Thymus (tissue), 11 donors: ENCODE measurements around the gene PTAR1. TPM values are rescaled to one million over a fixed set of nuclear protein-coding genes. Genes with fewer than 3 reads are reported as not detected.
A peak's percentile ranks its signal among the peaks of the same experiment; 100 is the strongest.
"Not testable (repeated sequence)": the region's sequence is repeated elsewhere in the genome, so short reads cannot be mapped to it uniquely, and the experiment has no call there.

Experiments
- DNase-seq, 9 donors: peaks; one replicate each; pipeline ENCODE4 v3.0.0-alpha.2; 2013; ENCODE audit warnings: low spot score in 9 of 9, low read depth in 6 of 9, missing footprints in 1 of 9
- H3K27ac ChIP-seq, 2 donors: one replicate each; pipeline ENCODE4 v1.5.1; 2013; ENCODE audit warnings: control low read depth in 1 of 2, low read depth in 1 of 2, low read length in 1 of 2, mild to moderate bottlenecking in 1 of 2, moderate library complexity in 1 of 2
- H3K27me3 ChIP-seq, 2 donors: one replicate each; pipeline ENCODE4 v1.5.1; 2013; ENCODE audit warnings: low read length in 1 of 2; ENCODE audit not compliant: control insufficient read depth in 2 of 2, insufficient read depth in 1 of 2
- H3K36me3 ChIP-seq, 2 donors: one replicate each; pipeline ENCODE4 v1.5.1; 2013; ENCODE audit warnings: low read length in 1 of 2, mild to moderate bottlenecking in 1 of 2, moderate library complexity in 1 of 2; ENCODE audit not compliant: control insufficient read depth in 2 of 2, insufficient read depth in 2 of 2
- H3K4me1 ChIP-seq, 2 donors: one replicate each; pipeline ENCODE4 v1.5.1; 2013; ENCODE audit warnings: low read length in 2 of 2; ENCODE audit not compliant: control insufficient read depth in 2 of 2, insufficient read depth in 2 of 2
- H3K4me3 ChIP-seq, 2 donors: one replicate each; pipeline ENCODE4 v1.5.1; 2013; ENCODE audit warnings: low read length in 2 of 2, control low read depth in 1 of 2, mild to moderate bottlenecking in 1 of 2
- H3K9me3 ChIP-seq, 2 donors: one replicate each; pipeline ENCODE4 v1.5.1; 2013; ENCODE audit warnings: low read length in 1 of 2, mild to moderate bottlenecking in 1 of 2; ENCODE audit not compliant: control insufficient read depth in 2 of 2, insufficient read depth in 1 of 2
- WGBS: extraction: QIAGEN DNeasy Blood & Tissue Kit; methylation state at CpG from one replicate; pipeline ENCODE4 v1.1.7; 2013; 5-methylcytosine and 5-hydroxymethylcytosine counted together
- polyA plus RNA-seq: library from polyadenylated mRNA; stranded (reverse); fragments of 200-250 nt; gene quantifications from one replicate; pipeline ENCODE4 v1.2.3, GENCODE V29; 2013
- total RNA-seq: library from RNA; stranded (reverse); fragments of 120-200 nt; gene quantifications from one replicate; pipeline ENCODE4 v1.2.4, GENCODE V29; 2013
- donor health status: healthy.

The PTAR1 gene
- total and polyA plus RNA-seq, 2 donors, result 16.6 to 60.9 TPM

GRCh38 chr9:69797675-69798074 is 37.9 kb upstream of the PTAR1 start:
- DNase-seq, result no peak
- H3K36me3 ChIP-seq, result no peaks in the 10 kb centered on the region
- 3% methylated on average over 1 of the region's 1 CpG for WGBS
- no peaks in the 10 kb centered on the region for H3K27me3 ChIP-seq
- H3K27ac ChIP-seq, result no peak overlapping the region
- no peaks in the 10 kb centered on the region for H3K9me3 ChIP-seq
- H3K4me1 ChIP-seq, result no peaks in the 10 kb centered on the region
- H3K4me3 ChIP-seq, result no peak overlapping the region

DNA sequence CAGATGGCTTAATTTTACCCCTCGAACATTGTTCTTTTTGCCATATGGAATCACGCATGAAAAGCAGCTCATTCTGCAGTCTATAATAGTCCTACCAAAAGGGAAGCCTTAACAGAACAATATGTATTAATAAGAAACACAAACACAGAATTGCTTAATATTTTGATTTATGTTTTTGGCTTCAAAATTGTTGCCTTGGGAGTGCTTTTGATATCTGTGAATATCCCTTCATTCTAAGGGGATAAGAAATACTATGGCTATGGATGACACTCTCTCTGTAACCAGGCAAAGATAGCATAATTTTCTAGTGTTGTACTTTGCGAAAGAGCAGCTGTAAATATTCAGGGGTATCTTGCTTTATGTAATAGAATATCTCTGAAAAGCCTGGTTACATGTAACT is 34.5 kb upstream of the PTAR1 start:
- Histone ChIP-seq H3K27me3 (no peaks in the 10 kb centered on the region), H3K27ac (no peak overlapping the region), H3K36me3 (no peaks in the 10 kb centered on the region), H3K4me1 (no peaks in the 10 kb centered on the region), H3K9me3 (no peaks in the 10 kb centered on the region), H3K4me3 (no peak overlapping the region)
- WGBS, result 96% methylated on average over 3 of the region's 3 CpGs
- no peak for DNase-seq

DNA sequence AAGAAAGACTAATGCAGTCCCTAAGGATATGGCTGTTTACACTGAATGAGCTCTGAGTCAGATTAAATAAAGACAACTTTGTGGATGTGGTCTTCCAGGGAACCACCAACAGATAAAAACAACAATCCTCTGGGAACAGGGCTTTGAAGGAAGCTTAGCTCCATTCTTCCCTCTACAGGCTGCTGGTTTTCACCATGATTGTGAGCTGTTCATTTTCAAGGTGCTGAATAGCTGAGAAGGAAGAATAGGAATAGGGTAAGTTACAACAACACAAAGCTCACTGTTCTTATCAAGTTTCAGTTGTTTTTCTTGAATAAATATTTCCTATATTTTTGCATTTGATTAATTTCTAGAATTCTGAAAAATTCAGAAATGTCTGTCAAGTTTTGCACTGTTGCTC is 25.9 kb upstream of the PTAR1 start:
- no peaks in the 10 kb centered on the region for H3K4me1 ChIP-seq
- H3K9me3 ChIP-seq, result no peaks in the 10 kb centered on the region
- H3K27ac ChIP-seq, result no peak overlapping the region
- no peak overlapping the region for H3K4me3 ChIP-seq
- DNase-seq, result no peak
- no peaks in the 10 kb centered on the region for H3K36me3 ChIP-seq
- no peaks in the 10 kb centered on the region for H3K27me3 ChIP-seq

GRCh38 chr9:69773258-69773657 is 13.4 kb upstream of the PTAR1 start:
- Histone ChIP-seq H3K9me3 (no peaks in the 10 kb centered on the region), H3K27me3 (no peaks in the 10 kb centered on the region), H3K27ac (no peak overlapping the region), H3K36me3 (no peaks in the 10 kb centered on the region), H3K4me3 (no peak overlapping the region), H3K4me1 (no peaks in the 10 kb centered on the region)
- DNase-seq, result no peak
- 93% methylated on average over 1 of the region's 1 CpG for WGBS

DNA sequence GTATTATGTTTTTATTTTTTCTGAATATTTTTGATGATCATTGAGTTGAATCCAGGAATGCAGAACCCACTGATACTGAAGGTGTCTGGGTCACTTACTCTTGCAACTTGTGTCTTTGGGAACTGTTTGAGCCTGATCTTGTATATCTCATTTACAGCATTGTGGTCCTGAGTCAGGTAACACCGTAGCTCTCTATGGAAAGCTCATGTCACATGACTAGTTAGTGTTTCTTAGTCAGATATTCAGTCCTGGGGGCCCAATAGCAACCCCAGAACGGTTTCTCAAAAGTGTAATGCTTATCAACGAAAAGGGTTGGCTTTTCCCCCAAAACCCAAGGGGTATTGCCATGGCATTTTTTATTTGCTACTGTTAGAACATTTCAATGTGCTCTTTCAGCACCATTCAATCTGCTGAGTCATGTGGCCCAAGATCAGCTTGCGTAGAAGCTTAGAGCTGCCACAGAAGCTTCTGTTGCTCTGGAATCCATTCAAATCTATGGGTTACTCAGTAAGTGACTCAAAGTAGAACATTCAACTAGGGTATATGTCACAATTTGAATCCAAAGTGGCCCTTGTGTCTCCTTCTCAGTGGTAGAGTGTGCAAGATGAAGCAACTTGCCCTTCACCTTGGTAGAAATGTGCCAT is 12.1 kb upstream of the PTAR1 start:
- Histone ChIP-seq H3K27me3 (no peaks in the 10 kb centered on the region), H3K36me3 (no peaks in the 10 kb centered on the region), H3K27ac (no peak overlapping the region), H3K4me3 (no peak overlapping the region), H3K9me3 (no peaks in the 10 kb centered on the region), H3K4me1 (no peaks in the 10 kb centered on the region)
- 86% methylated on average over 4 of the region's 4 CpGs for WGBS
- DNase-seq, result no peak

DNA sequence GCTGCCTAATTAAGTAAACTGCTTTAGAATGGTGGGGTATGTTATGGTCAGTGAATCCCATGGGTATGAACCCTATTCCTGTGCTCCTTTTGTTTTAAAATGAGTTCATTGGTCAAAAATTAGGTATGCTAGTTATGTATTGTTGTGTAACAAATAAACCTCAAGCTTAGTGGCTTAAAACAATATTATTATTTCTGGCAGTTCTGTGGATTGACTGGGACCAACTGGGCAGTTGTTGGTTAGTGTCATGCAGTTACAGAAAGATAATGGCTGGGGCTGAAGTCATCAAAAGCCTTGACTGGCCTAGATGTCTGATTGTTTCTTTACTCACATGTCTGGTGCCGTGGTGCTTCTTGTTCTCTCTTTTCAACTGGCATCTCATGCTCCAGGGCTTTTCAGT is 8.9 kb upstream of the PTAR1 start:
- no peak overlapping the region for H3K27ac ChIP-seq
- no peak overlapping the region for H3K4me3 ChIP-seq
- WGBS, result 94% methylated on average over 1 of the region's 1 CpG
- no peaks in the 10 kb centered on the region for H3K9me3 ChIP-seq
- H3K36me3 ChIP-seq, result no peaks in the 10 kb centered on the region
- no peak for DNase-seq
- no peaks in the 10 kb centered on the region for H3K27me3 ChIP-seq
- no peaks in the 10 kb centered on the region for H3K4me1 ChIP-seq

GRCh38 chr9:69768101-69768500 is 8.3 kb upstream of the PTAR1 start:
- Histone ChIP-seq H3K9me3 (no peaks in the 10 kb centered on the region), H3K4me3 (no peak overlapping the region), H3K27ac (no peak overlapping the region), H3K27me3 (no peaks in the 10 kb centered on the region), H3K36me3 (no peaks in the 10 kb centered on the region), H3K4me1 (no peaks in the 10 kb centered on the region)
- WGBS, result 100% methylated on average over 1 of the region's 1 CpG
- DNase-seq, result no peak

DNA sequence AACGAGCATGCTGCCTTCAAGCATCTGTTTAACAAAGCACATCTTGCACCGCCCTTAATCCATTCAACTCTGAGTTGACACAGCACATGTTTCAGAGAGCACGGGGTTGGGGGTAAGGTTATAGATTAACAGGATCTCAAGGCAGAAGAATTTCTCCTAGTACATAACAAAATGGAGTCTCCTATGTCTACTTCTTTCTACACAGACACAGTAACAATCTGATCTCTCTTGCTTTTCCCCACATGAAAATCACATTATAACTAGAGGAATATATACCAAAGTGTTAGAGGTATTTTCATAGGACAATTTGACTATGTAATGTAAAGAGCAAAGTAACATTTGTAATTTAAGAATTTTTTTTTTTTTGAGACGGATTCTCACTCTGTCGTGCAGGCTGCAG is 4.1 kb upstream of the PTAR1 start:
- H3K27ac ChIP-seq, H3K27me3 ChIP-seq, DNase-seq, H3K4me1 ChIP-seq, H3K9me3 ChIP-seq, H3K36me3 ChIP-seq, H3K4me3 ChIP-seq: not testable (repeated sequence)
- 90% methylated on average over 4 of the region's 5 CpGs for WGBS

DNA sequence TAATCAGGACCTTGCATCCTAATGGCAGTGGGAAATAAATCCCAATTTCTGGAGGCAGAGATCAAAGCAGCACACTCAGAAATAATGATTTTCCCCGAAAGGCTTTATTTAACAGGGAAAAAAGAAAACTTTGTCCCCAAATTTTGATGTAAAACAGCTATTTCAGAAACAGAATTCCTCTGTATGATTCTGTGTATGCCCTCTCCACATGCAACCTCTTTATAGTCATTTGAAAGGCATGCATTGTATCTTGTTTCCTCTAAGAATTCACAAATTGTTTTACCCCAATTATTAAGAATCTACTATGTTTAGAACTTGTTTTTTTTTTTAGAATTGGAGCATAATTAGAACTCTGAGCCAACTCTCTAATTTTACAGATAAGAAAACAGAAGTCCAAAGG is 2.7 kb upstream of the PTAR1 start:
- Histone ChIP-seq H3K36me3 (no peaks in the 10 kb centered on the region), H3K4me1 (peaks cover 7 to 8% of the 10 kb centered on the region in 2 donors), H3K4me3 (no peak overlapping the region), H3K9me3 (no peaks in the 10 kb centered on the region), H3K27ac (no peak overlapping the region), H3K27me3 (no peaks in the 10 kb centered on the region)
- WGBS, result 98% methylated on average over 1 of the region's 1 CpG
- DNase-seq, result no peak

DNA sequence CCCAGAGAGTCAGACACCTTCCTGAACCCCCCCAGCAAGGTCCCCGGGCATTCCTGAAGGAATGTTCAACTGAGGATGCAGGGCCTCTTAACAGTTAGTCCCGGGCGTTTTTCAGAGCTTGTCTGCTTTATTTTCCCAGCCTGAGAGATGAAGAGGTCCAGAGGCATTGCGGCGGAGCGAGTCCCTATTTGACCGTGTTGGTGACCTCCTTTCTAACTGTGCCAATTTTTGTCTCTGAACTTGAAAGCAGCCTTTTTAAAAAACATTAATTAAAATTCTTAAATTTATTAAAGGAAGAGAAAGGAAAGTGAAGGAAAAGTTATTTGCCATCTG is 433 bp upstream of the PTAR1 start:
- peaks cover 7 to 12% of the 10 kb centered on the region in 2 donors for H3K4me1 ChIP-seq
- no peak for DNase-seq
- 34% methylated on average over 7 of the region's 7 CpGs for WGBS

More for the DNA sequence above, 433 bp upstream of the PTAR1 start:
- peak overlapping the region; percentile 76 to 79 for H3K27ac ChIP-seq
- peaks cover 0 to 2% of the 10 kb centered on the region in 2 donors for H3K36me3 ChIP-seq
- H3K4me3 ChIP-seq, result peak overlapping the region; percentile 81 to 91
- H3K27me3 ChIP-seq, result no peaks in the 10 kb centered on the region
- H3K9me3 ChIP-seq, result no peaks in the 10 kb centered on the region
